Measurements from ENCODE around the gene FAM98A. TPM values are rescaled to one million over a fixed set of nuclear protein-coding genes. Genes with fewer than 3 reads are reported as not detected.

The FAM98A gene
- total RNA-seq, 1 donor from 2014 or later = 19.3 TPM

GRCh38 chr2:33602201-33602830, 3.2 kb upstream of the FAM98A start:
- Histone ChIP-seq H3K9ac (ENCODE audit: low read depth in 1 of 3, low read length in 3 of 3) (no peak overlapping the region), H3K27ac (ENCODE audit: low read depth, low read length) (no peak overlapping the region), H3K9me3 (ENCODE audit: control insufficient read depth in 3 of 3, low read length in 3 of 3) (no peaks in the 10 kb centered on the region), H3K27me3 (ENCODE audit: control insufficient read depth in 3 of 3, insufficient read depth in 3 of 3, low read length in 3 of 3) (no peaks in the 10 kb centered on the region), H3K4me3 (ENCODE audit: low read length in 3 of 3) (no peak overlapping the region), H3K4me1 (ENCODE audit: control insufficient read depth in 3 of 3, insufficient read depth in 3 of 3, low read length in 3 of 3) (peaks cover 8 to 19% (median 9%) of the 10 kb centered on the region in 3 donors), H3K36me3 (ENCODE audit: control insufficient read depth in 3 of 3, insufficient read depth in 3 of 3, low read length in 3 of 3) (no peaks in the 10 kb centered on the region)

GRCh38 chr2:33599943-33600192, 769 bp upstream of the FAM98A start:
- Histone ChIP-seq H3K4me1 (ENCODE audit: control insufficient read depth in 3 of 3, insufficient read depth in 3 of 3, low read length in 3 of 3) (peaks cover 8 to 25% (median 13%) of the 10 kb centered on the region in 3 donors), H3K4me3 (ENCODE audit: low read length in 3 of 3) (peak overlapping the region; percentile 94 to 97 (median 94)), H3K27ac (ENCODE audit: low read depth, low read length) (peak overlapping the region; percentile 92), H3K9me3 (ENCODE audit: control insufficient read depth in 3 of 3, low read length in 3 of 3) (no peaks in the 10 kb centered on the region), H3K9ac (ENCODE audit: low read depth in 1 of 3, low read length in 3 of 3) (peak overlapping the region; percentile 82 to 97 (median 94)), H3K36me3 (ENCODE audit: control insufficient read depth in 3 of 3, insufficient read depth in 3 of 3, low read length in 3 of 3) (peaks cover 1 to 3% (median 1%) of the 10 kb centered on the region in 3 donors), H3K27me3 (ENCODE audit: control insufficient read depth in 3 of 3, insufficient read depth in 3 of 3, low read length in 3 of 3) (no peaks in the 10 kb centered on the region)

- Histone ChIP-seq H3K27ac (ENCODE audit: low read depth, low read length) (peak overlapping the region; percentile 92), H3K36me3 (ENCODE audit: control insufficient read depth in 3 of 3, insufficient read depth in 3 of 3, low read length in 3 of 3) (peaks cover 5 to 8% (median 7%) of the 10 kb centered on the region in 3 donors), H3K9me3 (ENCODE audit: control insufficient read depth in 3 of 3, low read length in 3 of 3) (no peaks in the 10 kb centered on the region), H3K4me3 (ENCODE audit: low read length in 3 of 3) (peak overlapping the region; percentile 94 to 97 (median 94)), H3K27me3 (ENCODE audit: control insufficient read depth in 3 of 3, insufficient read depth in 3 of 3, low read length in 3 of 3) (no peaks in the 10 kb centered on the region), H3K9ac (ENCODE audit: low read depth in 1 of 3, low read length in 3 of 3) (peak overlapping the region; percentile 94 to 97 (median 97)), H3K4me1 (ENCODE audit: control insufficient read depth in 3 of 3, insufficient read depth in 3 of 3, low read length in 3 of 3) (peaks cover 8 to 25% (median 16%) of the 10 kb centered on the region in 3 donors)
Measured at GRCh38 chr2:33598561-33599174, 431 bp downstream of the FAM98A start.

- H3K4me1 ChIP-seq (ENCODE audit: control insufficient read depth in 3 of 3, insufficient read depth in 3 of 3, low read length in 3 of 3) = peaks cover 8 to 25% (median 16%) of the 10 kb centered on the region in 3 donors
Measured at GRCh38 chr2:33597026-33597425, 2.1 kb downstream of the FAM98A start.

GRCh38 chr2:33595385-33595784, 3.7 kb downstream of the FAM98A start:
- H3K4me1 ChIP-seq (ENCODE audit: control insufficient read depth in 3 of 3, insufficient read depth in 3 of 3, low read length in 3 of 3) = peaks cover 8 to 25% (median 16%) of the 10 kb centered on the region in 3 donors
- no peak overlapping the region for H3K4me3 ChIP-seq (ENCODE audit: low read length in 3 of 3)
- no peak overlapping the region for H3K9ac ChIP-seq (ENCODE audit: low read depth in 1 of 3, low read length in 3 of 3)
- no peak overlapping the region for H3K27ac ChIP-seq (ENCODE audit: low read depth, low read length)
- peaks cover 8 to 35% (median 17%) of the 10 kb centered on the region in 3 donors for H3K36me3 ChIP-seq (ENCODE audit: control insufficient read depth in 3 of 3, insufficient read depth in 3 of 3, low read length in 3 of 3)
- H3K27me3 ChIP-seq (ENCODE audit: control insufficient read depth in 3 of 3, insufficient read depth in 3 of 3, low read length in 3 of 3) = no peaks in the 10 kb centered on the region
- no peaks in the 10 kb centered on the region for H3K9me3 ChIP-seq (ENCODE audit: control insufficient read depth in 3 of 3, low read length in 3 of 3)

More at GRCh38 chr2:33597026-33597425, 2.1 kb downstream of the FAM98A start:
- no peaks in the 10 kb centered on the region for H3K27me3 ChIP-seq (ENCODE audit: control insufficient read depth in 3 of 3, insufficient read depth in 3 of 3, low read length in 3 of 3)
- no peak overlapping the region for H3K27ac ChIP-seq (ENCODE audit: low read depth, low read length)
- H3K9ac ChIP-seq (ENCODE audit: low read depth in 1 of 3, low read length in 3 of 3) = no peak overlapping the region
- H3K9me3 ChIP-seq (ENCODE audit: control insufficient read depth in 3 of 3, low read length in 3 of 3) = no peaks in the 10 kb centered on the region
- H3K36me3 ChIP-seq (ENCODE audit: control insufficient read depth in 3 of 3, insufficient read depth in 3 of 3, low read length in 3 of 3) = peaks cover 8 to 22% (median 13%) of the 10 kb centered on the region in 3 donors
- H3K4me3 ChIP-seq (ENCODE audit: low read length in 3 of 3) = no peak overlapping the region

GRCh38 chr2:33589444-33589843, 9.7 kb downstream of the FAM98A start:
- no peak overlapping the region for H3K9ac ChIP-seq (ENCODE audit: low read depth in 1 of 3, low read length in 3 of 3)
- H3K27ac ChIP-seq (ENCODE audit: low read depth, low read length) = no peak overlapping the region
- H3K4me3 ChIP-seq (ENCODE audit: low read length in 3 of 3) = no peak overlapping the region
- peaks cover 10 to 47% (median 29%) of the 10 kb centered on the region in 3 donors for H3K36me3 ChIP-seq (ENCODE audit: control insufficient read depth in 3 of 3, insufficient read depth in 3 of 3, low read length in 3 of 3)
- peaks cover 12 to 17% (median 13%) of the 10 kb centered on the region in 3 donors for H3K4me1 ChIP-seq (ENCODE audit: control insufficient read depth in 3 of 3, insufficient read depth in 3 of 3, low read length in 3 of 3)
- no peaks in the 10 kb centered on the region for H3K27me3 ChIP-seq (ENCODE audit: control insufficient read depth in 3 of 3, insufficient read depth in 3 of 3, low read length in 3 of 3)
- no peaks in the 10 kb centered on the region for H3K9me3 ChIP-seq (ENCODE audit: control insufficient read depth in 3 of 3, low read length in 3 of 3)

- H3K4me1 ChIP-seq (ENCODE audit: control insufficient read depth in 3 of 3, insufficient read depth in 3 of 3, low read length in 3 of 3) = peaks cover 12 to 17% (median 13%) of the 10 kb centered on the region in 3 donors
- H3K4me3 ChIP-seq (ENCODE audit: low read length in 3 of 3) = no peak overlapping the region
- no peak overlapping the region for H3K27ac ChIP-seq (ENCODE audit: low read depth, low read length)
- H3K27me3 ChIP-seq (ENCODE audit: control insufficient read depth in 3 of 3, insufficient read depth in 3 of 3, low read length in 3 of 3) = no peaks in the 10 kb centered on the region
- no peaks in the 10 kb centered on the region for H3K9me3 ChIP-seq (ENCODE audit: control insufficient read depth in 3 of 3, low read length in 3 of 3)
- H3K9ac ChIP-seq (ENCODE audit: low read depth in 1 of 3, low read length in 3 of 3) = no peak overlapping the region
- peaks cover 10 to 45% (median 27%) of the 10 kb centered on the region in 3 donors for H3K36me3 ChIP-seq (ENCODE audit: control insufficient read depth in 3 of 3, insufficient read depth in 3 of 3, low read length in 3 of 3)
Measured at GRCh38 chr2:33588232-33588631, 10.9 kb downstream of the FAM98A start.

GRCh38 chr2:33586766-33587165, 12.3 kb downstream of the FAM98A start:
- no peak overlapping the region for H3K4me3 ChIP-seq (ENCODE audit: low read length in 3 of 3)
- H3K9ac ChIP-seq (ENCODE audit: low read depth in 1 of 3, low read length in 3 of 3) = no peak overlapping the region
- no peaks in the 10 kb centered on the region for H3K9me3 ChIP-seq (ENCODE audit: control insufficient read depth in 3 of 3, low read length in 3 of 3)
- H3K27me3 ChIP-seq (ENCODE audit: control insufficient read depth in 3 of 3, insufficient read depth in 3 of 3, low read length in 3 of 3) = no peaks in the 10 kb centered on the region
- H3K36me3 ChIP-seq (ENCODE audit: control insufficient read depth in 3 of 3, insufficient read depth in 3 of 3, low read length in 3 of 3) = peaks cover 7 to 35% (median 24%) of the 10 kb centered on the region in 3 donors
- peaks cover 12 to 17% (median 13%) of the 10 kb centered on the region in 3 donors for H3K4me1 ChIP-seq (ENCODE audit: control insufficient read depth in 3 of 3, insufficient read depth in 3 of 3, low read length in 3 of 3)
- no peak overlapping the region for H3K27ac ChIP-seq (ENCODE audit: low read depth, low read length)

GRCh38 chr2:33583194-33583938, 15.7 kb downstream of the FAM98A start:
- Histone ChIP-seq H3K4me3 (ENCODE audit: low read length in 3 of 3) (no peak overlapping the region), H3K9ac (ENCODE audit: low read depth in 1 of 3, low read length in 3 of 3) (peak overlapping the region in 1 of 3 donors; percentile 25), H3K4me1 (ENCODE audit: control insufficient read depth in 3 of 3, insufficient read depth in 3 of 3, low read length in 3 of 3) (peaks cover 3 to 8% (median 4%) of the 10 kb centered on the region in 3 donors), H3K9me3 (ENCODE audit: control insufficient read depth in 3 of 3, low read length in 3 of 3) (no peaks in the 10 kb centered on the region), H3K27me3 (ENCODE audit: control insufficient read depth in 3 of 3, insufficient read depth in 3 of 3, low read length in 3 of 3) (no peaks in the 10 kb centered on the region), H3K36me3 (ENCODE audit: control insufficient read depth in 3 of 3, insufficient read depth in 3 of 3, low read length in 3 of 3) (peaks cover 7 to 20% (median 18%) of the 10 kb centered on the region in 3 donors), H3K27ac (ENCODE audit: low read depth, low read length) (no peak overlapping the region)

- Histone ChIP-seq H3K27me3 (ENCODE audit: control insufficient read depth in 3 of 3, insufficient read depth in 3 of 3, low read length in 3 of 3) (no peaks in the 10 kb centered on the region), H3K9me3 (ENCODE audit: control insufficient read depth in 3 of 3, low read length in 3 of 3) (no peaks in the 10 kb centered on the region), H3K9ac (ENCODE audit: low read depth in 1 of 3, low read length in 3 of 3) (no peak overlapping the region), H3K4me1 (ENCODE audit: control insufficient read depth in 3 of 3, insufficient read depth in 3 of 3, low read length in 3 of 3) (peaks cover 0 to 4% (median 3%) of the 10 kb centered on the region in 3 donors), H3K4me3 (ENCODE audit: low read length in 3 of 3) (no peak overlapping the region), H3K27ac (ENCODE audit: low read depth, low read length) (no peak overlapping the region), H3K36me3 (ENCODE audit: control insufficient read depth in 3 of 3, insufficient read depth in 3 of 3, low read length in 3 of 3) (peaks cover 7 to 15% (median 12%) of the 10 kb centered on the region in 3 donors)
Measured at GRCh38 chr2:33581872-33582271, 17.2 kb downstream of the FAM98A start.

Data from skeletal muscle tissue (tissue), 4 donors.